ENCODE data around the gene SEC23B. TPM values are rescaled to one million over a fixed set of nuclear protein-coding genes. Genes with fewer than 3 reads are reported as not detected.

The SEC23B gene
- total and polyA plus RNA-seq, 2 of the 4 experiments (the other 2 are of a cell fraction), result 51.5 to 78.9 TPM

DNA sequence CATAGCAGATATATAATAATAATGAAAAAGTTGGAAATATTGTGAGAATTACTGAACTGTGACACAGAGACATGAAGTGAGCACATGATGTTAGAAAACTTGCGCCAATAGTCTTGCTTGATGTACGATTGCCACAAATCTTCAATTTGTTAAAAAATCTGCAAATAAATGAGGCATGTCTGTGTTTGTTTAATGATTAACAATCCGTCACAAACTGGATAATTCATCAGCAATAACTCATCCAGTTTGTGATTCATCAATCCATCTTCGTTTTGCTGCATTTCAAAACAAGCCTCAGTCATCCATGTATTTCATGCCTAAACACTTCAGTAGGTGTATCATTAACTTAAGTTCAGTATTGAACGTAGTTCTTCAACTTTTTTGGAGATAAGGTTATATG is 34.0 kb downstream of the SEC23B start:
- Histone ChIP-seq H3K4ac (ENCODE audit: low read depth, low read length) (no peak overlapping the region), H4K8ac (ENCODE audit: low read depth in 2 of 2, low read length in 2 of 2) (no peak overlapping the region), H3K4me1 (ENCODE audit: control insufficient read depth, insufficient read depth, low read length) (no peaks in the 10 kb centered on the region), H3K27ac (ENCODE audit: insufficient read depth, low read length) (no peak overlapping the region), H3K27me3 (ENCODE audit: control insufficient read depth, insufficient read depth, low read length) (no peaks in the 10 kb centered on the region), H3K9me3 (ENCODE audit: control insufficient read depth, insufficient read depth, low read length) (no peaks in the 10 kb centered on the region), H2AK5ac (ENCODE audit: low read depth, low read length) (no peak overlapping the region), H2BK15ac (ENCODE audit: low read depth, low read length) (no peak overlapping the region), H3K23ac (ENCODE audit: low read depth, low read length) (no peak overlapping the region), H2BK120ac (ENCODE audit: low read depth, low read length) (no peak overlapping the region), H3K36me3 (ENCODE audit: control insufficient read depth, insufficient read depth, low read length) (peaks cover 32% of the 10 kb centered on the region), H2BK20ac (ENCODE audit: low read depth, low read length) (no peak overlapping the region), H3K56ac (ENCODE audit: extremely low read depth, insufficient read depth, low read length) (no peak overlapping the region), H2AK9ac (replicated peaks; ENCODE audit: low read depth, low read length, poor library complexity) (no peak overlapping the region), H4K20me1 (ENCODE audit: insufficient read depth, low read length) (no peaks in the 10 kb centered on the region), H3K79me1 (ENCODE audit: low read depth in 1 of 2, low read length in 2 of 2) (no peaks in the 10 kb centered on the region), H3K4me2 (ENCODE audit: low read depth, low read length) (no peak overlapping the region), H4K91ac (ENCODE audit: insufficient read depth, low read depth, low read length) (no peak overlapping the region), H3K9ac (ENCODE audit: low read depth, low read length) (no peak overlapping the region), H4K5ac (ENCODE audit: low read depth, low read length) (no peak overlapping the region), H3K4me3 (ENCODE audit: insufficient read depth, low read depth, low read length) (no peak overlapping the region), H3K18ac (ENCODE audit: low read depth, low read length) (no peak overlapping the region), H2BK5ac (ENCODE audit: low read depth, low read length, poor library complexity, severe bottlenecking) (no peak overlapping the region), H2AFZ (replicated peaks; ENCODE audit: low read length, poor library complexity) (no peak overlapping the region), H3K9me1 (ENCODE audit: insufficient read depth, low read length) (no peaks in the 10 kb centered on the region; the same call in 1 of the 2 replicates), H3K14ac (replicated peaks; ENCODE audit: low read depth, low read length) (no peak overlapping the region)
- TF ChIP-seq RCOR1 (IDR thresholded peaks at IDR 0.05; ENCODE audit: insufficient replicate concordance, low read length) (no peak), CEBPB (IDR thresholded peaks at IDR 0.05; ENCODE audit: low read depth, low read length) (no peak), MAZ (IDR thresholded peaks at IDR 0.05; ENCODE audit: borderline replicate concordance, low read depth, low read length) (no peak), SMC3 (IDR thresholded peaks at IDR 0.05; ENCODE audit: low read depth, low read length) (no peak), RFX5 (IDR thresholded peaks at IDR 0.05; ENCODE audit: low read depth, low read length) (no peak), MXI1 (IDR thresholded peaks at IDR 0.05; ENCODE audit: borderline replicate concordance, low read depth, low read length) (no peak), NFE2L2 (IDR thresholded peaks at IDR 0.05; ENCODE audit: low read depth, low read length) (no peak), MAFK (IDR thresholded peaks at IDR 0.05; ENCODE audit: low read depth, low read length) (no peak), CHD1 (IDR thresholded peaks at IDR 0.05; ENCODE audit: low read depth, low read length) (no peak), POLR2A (IDR thresholded peaks at IDR 0.05; ENCODE audit: low read depth, low read length) (no peak), FOS (IDR thresholded peaks at IDR 0.05; ENCODE audit: low read depth, low read length) (no peak)
- TF ChIP-seq, protein P1, sequence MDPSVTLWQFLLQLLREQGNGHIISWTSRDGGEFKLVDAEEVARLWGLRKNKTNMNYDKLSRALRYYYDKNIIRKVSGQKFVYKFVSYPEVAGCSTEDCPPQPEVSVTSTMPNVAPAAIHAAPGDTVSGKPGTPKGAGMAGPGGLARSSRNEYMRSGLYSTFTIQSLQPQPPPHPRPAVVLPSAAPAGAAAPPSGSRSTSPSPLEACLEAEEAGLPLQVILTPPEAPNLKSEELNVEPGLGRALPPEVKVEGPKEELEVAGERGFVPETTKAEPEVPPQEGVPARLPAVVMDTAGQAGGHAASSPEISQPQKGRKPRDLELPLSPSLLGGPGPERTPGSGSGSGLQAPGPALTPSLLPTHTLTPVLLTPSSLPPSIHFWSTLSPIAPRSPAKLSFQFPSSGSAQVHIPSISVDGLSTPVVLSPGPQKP (IDR thresholded peaks at IDR 0.05; ENCODE audit: borderline replicate concordance, low read depth, low read length), result no peak
- TF ChIP-seq, protein P2, sequence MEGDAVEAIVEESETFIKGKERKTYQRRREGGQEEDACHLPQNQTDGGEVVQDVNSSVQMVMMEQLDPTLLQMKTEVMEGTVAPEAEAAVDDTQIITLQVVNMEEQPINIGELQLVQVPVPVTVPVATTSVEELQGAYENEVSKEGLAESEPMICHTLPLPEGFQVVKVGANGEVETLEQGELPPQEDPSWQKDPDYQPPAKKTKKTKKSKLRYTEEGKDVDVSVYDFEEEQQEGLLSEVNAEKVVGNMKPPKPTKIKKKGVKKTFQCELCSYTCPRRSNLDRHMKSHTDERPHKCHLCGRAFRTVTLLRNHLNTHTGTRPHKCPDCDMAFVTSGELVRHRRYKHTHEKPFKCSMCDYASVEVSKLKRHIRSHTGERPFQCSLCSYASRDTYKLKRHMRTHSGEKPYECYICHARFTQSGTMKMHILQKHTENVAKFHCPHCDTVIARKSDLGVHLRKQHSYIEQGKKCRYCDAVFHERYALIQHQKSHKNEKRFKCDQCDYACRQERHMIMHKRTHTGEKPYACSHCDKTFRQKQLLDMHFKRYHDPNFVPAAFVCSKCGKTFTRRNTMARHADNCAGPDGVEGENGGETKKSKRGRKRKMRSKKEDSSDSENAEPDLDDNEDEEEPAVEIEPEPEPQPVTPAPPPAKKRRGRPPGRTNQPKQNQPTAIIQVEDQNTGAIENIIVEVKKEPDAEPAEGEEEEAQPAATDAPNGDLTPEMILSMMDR (conservative IDR thresholded peaks at IDR 0.05; ENCODE audit: low read depth, low read length), result no peak
- TF ChIP-seq, protein P3, sequence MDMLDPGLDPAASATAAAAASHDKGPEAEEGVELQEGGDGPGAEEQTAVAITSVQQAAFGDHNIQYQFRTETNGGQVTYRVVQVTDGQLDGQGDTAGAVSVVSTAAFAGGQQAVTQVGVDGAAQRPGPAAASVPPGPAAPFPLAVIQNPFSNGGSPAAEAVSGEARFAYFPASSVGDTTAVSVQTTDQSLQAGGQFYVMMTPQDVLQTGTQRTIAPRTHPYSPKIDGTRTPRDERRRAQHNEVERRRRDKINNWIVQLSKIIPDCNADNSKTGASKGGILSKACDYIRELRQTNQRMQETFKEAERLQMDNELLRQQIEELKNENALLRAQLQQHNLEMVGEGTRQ (IDR thresholded peaks at IDR 0.05; ENCODE audit: low read depth, low read length), result no peak
- no peak for ATAC-seq (ENCODE audit: low read depth)
- BruUV-seq (replicated peaks), result no TSS peak
- intact Hi-C loops (cut with micrococcal nuclease) (no loop called here), dilution Hi-C loops (cut with HindIII; ENCODE audit: low sequenced_read_pairs, unreplicated experiment) (no loop called here), in situ Hi-C loops (cut with MboI; ENCODE audit: low sequenced_read_pairs) (loop anchor here (25.0 kb wide), 2 partner anchors 96 to 1496 kb away; no protein-coding TSS in a partner anchor)
- WGBS, 2 experiments (ENCODE audit: extremely low coverage in 2 of 2, insufficient read length in 1 of 2), result no CpG with 5 or more reads among the region's 5 CpGs
- ChIA-PET POLR2A (ENCODE audit: unreplicated experiment) (no interaction called here), CTCF (no interaction called here)
- no peak for DNase-seq

Data from IMR-90 (cell line).